Measurements from ENCODE around the gene CCR7. TPM values are rescaled to one million over a fixed set of nuclear protein-coding genes. Genes with fewer than 3 reads are reported as not detected.
A peak's percentile ranks its signal among the peaks of the same experiment; 100 is the strongest.
"Not testable (repeated sequence)": the region's sequence is repeated elsewhere in the genome, so short reads cannot be mapped to it uniquely, and the experiment has no call there.

CCR7 gene
- polyA plus RNA-seq, 2 donors, result 0.16 to 0.54 TPM

- no peak overlapping the region for H3K27ac ChIP-seq (ENCODE audit: low read depth in 2 of 2, low read length in 1 of 2)
- no peaks in the 10 kb centered on the region for H3K27me3 ChIP-seq (ENCODE audit: control insufficient read depth in 1 of 2, insufficient read depth in 2 of 2, low read length in 2 of 2)
- H3K4me1 ChIP-seq (ENCODE audit: control insufficient read depth in 2 of 2, insufficient read depth in 2 of 2, low read length in 1 of 2), result peaks cover 7 to 12% of the 10 kb centered on the region in 2 donors
- no peaks in the 10 kb centered on the region for H3K9me3 ChIP-seq (ENCODE audit: control insufficient read depth in 2 of 2, insufficient read depth in 1 of 2, low read depth in 1 of 2, low read length in 1 of 2)
- H3K36me3 ChIP-seq (ENCODE audit: control insufficient read depth in 2 of 2, insufficient read depth in 2 of 2, low read length in 1 of 2), result no peaks in the 10 kb centered on the region
- H3K4me3 ChIP-seq (ENCODE audit: low read depth in 1 of 2, low read length in 2 of 2), result no peak overlapping the region
- WGBS, 2 donors, result 78 to 86% methylated on average over 3 of the region's 3 CpGs
These were observed 14.2 kb upstream of the CCR7 start for GRCh38 chr17:40579471-40579870.

GRCh38 chr17:40577611-40578065 is 12.4 kb upstream of the CCR7 start:
- Histone ChIP-seq H3K9me3 (ENCODE audit: control insufficient read depth in 2 of 2, insufficient read depth in 1 of 2, low read depth in 1 of 2, low read length in 1 of 2) (no peaks in the 10 kb centered on the region), H3K4me3 (ENCODE audit: low read depth in 1 of 2, low read length in 2 of 2) (no peak overlapping the region)
- 80 to 89% methylated on average over 5 of the region's 5 CpGs for WGBS, 2 donors

DNA sequence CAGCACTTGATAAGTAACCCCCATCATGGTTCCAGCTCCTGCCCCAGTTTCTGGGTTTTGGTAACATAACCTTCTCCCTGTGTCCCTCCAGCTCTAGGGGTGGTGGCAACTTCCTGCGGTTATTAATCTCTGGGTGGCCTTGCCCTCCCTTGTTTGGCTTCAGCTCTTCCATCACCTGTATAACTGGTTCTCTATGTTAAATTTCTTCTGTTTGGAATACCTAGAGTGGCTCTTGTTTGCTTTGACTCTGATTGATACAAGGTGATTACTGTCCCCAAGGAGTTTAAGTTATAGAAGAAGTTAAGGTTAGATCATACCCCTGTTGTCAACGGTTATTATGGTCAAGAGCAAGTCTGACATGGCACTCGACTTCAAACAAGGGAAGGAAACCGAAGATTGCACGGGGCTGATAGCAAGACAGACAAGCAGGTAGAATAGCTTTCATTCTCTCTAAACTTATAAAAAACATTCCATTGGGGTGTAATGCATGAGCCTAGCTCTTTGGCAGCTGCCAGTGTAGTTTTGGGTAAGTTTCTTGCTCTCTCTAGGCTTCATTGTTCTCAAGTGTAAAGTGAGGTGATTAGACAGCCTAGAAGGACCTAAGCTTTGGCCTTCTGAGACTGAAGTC is 11.0 kb upstream of the CCR7 start:
- H3K9me3 ChIP-seq (ENCODE audit: control insufficient read depth in 2 of 2, insufficient read depth in 1 of 2, low read depth in 1 of 2, low read length in 1 of 2), result no peaks in the 10 kb centered on the region
- H3K4me3 ChIP-seq (ENCODE audit: low read depth in 1 of 2, low read length in 2 of 2), result no peak overlapping the region
- no peaks in the 10 kb centered on the region for H3K4me1 ChIP-seq (ENCODE audit: control insufficient read depth in 2 of 2, insufficient read depth in 2 of 2, low read length in 1 of 2)
- WGBS, 2 donors, result 40 to 59% methylated on average over 5 of the region's 5 CpGs
- H3K27ac ChIP-seq (ENCODE audit: low read depth in 2 of 2, low read length in 1 of 2), result peak overlapping the region; percentile 39 to 73
- H3K36me3 ChIP-seq (ENCODE audit: control insufficient read depth in 2 of 2, insufficient read depth in 2 of 2, low read length in 1 of 2), result no peaks in the 10 kb centered on the region
- no peaks in the 10 kb centered on the region for H3K27me3 ChIP-seq (ENCODE audit: control insufficient read depth in 1 of 2, insufficient read depth in 2 of 2, low read length in 2 of 2)

More at GRCh38 chr17:40577611-40578065, 12.4 kb upstream of the CCR7 start:
- Histone ChIP-seq H3K27ac (ENCODE audit: low read depth in 2 of 2, low read length in 1 of 2) (no peak overlapping the region), H3K27me3 (ENCODE audit: control insufficient read depth in 1 of 2, insufficient read depth in 2 of 2, low read length in 2 of 2) (no peaks in the 10 kb centered on the region), H3K4me1 (ENCODE audit: control insufficient read depth in 2 of 2, insufficient read depth in 2 of 2, low read length in 1 of 2) (peaks cover 5 to 10% of the 10 kb centered on the region in 2 donors), H3K36me3 (ENCODE audit: control insufficient read depth in 2 of 2, insufficient read depth in 2 of 2, low read length in 1 of 2) (no peaks in the 10 kb centered on the region)

DNA sequence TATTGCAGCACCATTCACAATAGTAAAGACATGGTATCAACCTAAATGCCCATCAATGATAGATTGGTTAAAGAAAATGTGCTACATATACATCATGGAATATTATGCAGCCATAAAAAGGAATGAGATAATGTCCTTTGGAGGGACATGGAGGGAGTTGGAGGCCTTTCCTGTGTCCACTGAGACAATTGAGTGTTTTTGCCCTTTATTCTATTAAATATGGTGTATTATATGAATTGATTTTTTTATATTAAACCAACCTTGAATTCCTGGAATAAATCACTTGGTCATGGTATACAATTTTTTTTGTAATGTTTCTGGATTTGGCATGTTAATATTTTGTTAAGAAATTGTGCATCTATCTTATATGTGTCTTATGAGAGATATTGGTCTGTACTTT is 9.0 kb upstream of the CCR7 start:
- Histone ChIP-seq H3K9me3 (ENCODE audit: control insufficient read depth in 2 of 2, insufficient read depth in 1 of 2, low read depth in 1 of 2, low read length in 1 of 2) (no peaks in the 10 kb centered on the region), H3K27me3 (ENCODE audit: control insufficient read depth in 1 of 2, insufficient read depth in 2 of 2, low read length in 2 of 2) (no peaks in the 10 kb centered on the region), H3K36me3 (ENCODE audit: control insufficient read depth in 2 of 2, insufficient read depth in 2 of 2, low read length in 1 of 2) (no peaks in the 10 kb centered on the region), H3K27ac (ENCODE audit: low read depth in 2 of 2, low read length in 1 of 2) (no peak overlapping the region), H3K4me3 (ENCODE audit: low read depth in 1 of 2, low read length in 2 of 2) (no peak overlapping the region), H3K4me1 (ENCODE audit: control insufficient read depth in 2 of 2, insufficient read depth in 2 of 2, low read length in 1 of 2) (no peaks in the 10 kb centered on the region)

GRCh38 chr17:40572245-40572993 is 7.1 kb upstream of the CCR7 start:
- not testable (repeated sequence) for H3K27ac ChIP-seq (ENCODE audit: low read depth in 2 of 2, low read length in 1 of 2); H3K4me3 ChIP-seq (ENCODE audit: low read depth in 1 of 2, low read length in 2 of 2); H3K27me3 ChIP-seq (ENCODE audit: control insufficient read depth in 1 of 2, insufficient read depth in 2 of 2, low read length in 2 of 2); H3K36me3 ChIP-seq (ENCODE audit: control insufficient read depth in 2 of 2, insufficient read depth in 2 of 2, low read length in 1 of 2); H3K9me3 ChIP-seq (ENCODE audit: control insufficient read depth in 2 of 2, insufficient read depth in 1 of 2, low read depth in 1 of 2, low read length in 1 of 2); H3K4me1 ChIP-seq (ENCODE audit: control insufficient read depth in 2 of 2, insufficient read depth in 2 of 2, low read length in 1 of 2)
- 75 to 82% methylated on average over 3 of the region's 3 CpGs for WGBS, 2 donors

GRCh38 chr17:40568074-40568836 is 3.0 kb upstream of the CCR7 start:
- Histone ChIP-seq H3K4me3 (ENCODE audit: low read depth in 1 of 2, low read length in 2 of 2) (no peak overlapping the region), H3K4me1 (ENCODE audit: control insufficient read depth in 2 of 2, insufficient read depth in 2 of 2, low read length in 1 of 2) (no peaks in the 10 kb centered on the region), H3K27ac (ENCODE audit: low read depth in 2 of 2, low read length in 1 of 2) (no peak overlapping the region), H3K36me3 (ENCODE audit: control insufficient read depth in 2 of 2, insufficient read depth in 2 of 2, low read length in 1 of 2) (no peaks in the 10 kb centered on the region), H3K9me3 (ENCODE audit: control insufficient read depth in 2 of 2, insufficient read depth in 1 of 2, low read depth in 1 of 2, low read length in 1 of 2) (no peaks in the 10 kb centered on the region), H3K27me3 (ENCODE audit: control insufficient read depth in 1 of 2, insufficient read depth in 2 of 2, low read length in 2 of 2) (no peaks in the 10 kb centered on the region)
- WGBS, 2 donors, result 77 to 79% methylated on average over 7 of the region's 7 CpGs

DNA sequence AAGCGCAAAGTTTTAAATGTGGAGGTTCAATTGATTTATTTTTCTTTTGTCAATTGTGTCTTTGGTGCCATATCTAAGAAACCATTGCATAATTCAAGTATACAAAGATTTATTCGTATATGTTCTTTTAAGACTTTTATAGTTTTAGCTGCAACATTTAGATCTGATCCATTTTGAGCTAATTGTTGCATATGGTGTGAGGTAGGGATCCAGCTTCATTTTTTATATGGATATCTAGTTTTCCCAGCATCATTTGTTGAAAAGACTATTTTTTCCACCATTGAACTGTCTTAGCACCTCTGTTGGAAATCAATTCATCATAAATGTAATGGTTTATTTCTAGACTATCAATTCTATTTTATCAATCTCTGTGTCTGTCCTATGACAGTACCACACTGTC is 2.1 kb upstream of the CCR7 start:
- no peak overlapping the region for H3K27ac ChIP-seq (ENCODE audit: low read depth in 2 of 2, low read length in 1 of 2)
- 93 to 98% methylated on average over 2 of the region's 2 CpGs for WGBS, 2 donors

DNA sequence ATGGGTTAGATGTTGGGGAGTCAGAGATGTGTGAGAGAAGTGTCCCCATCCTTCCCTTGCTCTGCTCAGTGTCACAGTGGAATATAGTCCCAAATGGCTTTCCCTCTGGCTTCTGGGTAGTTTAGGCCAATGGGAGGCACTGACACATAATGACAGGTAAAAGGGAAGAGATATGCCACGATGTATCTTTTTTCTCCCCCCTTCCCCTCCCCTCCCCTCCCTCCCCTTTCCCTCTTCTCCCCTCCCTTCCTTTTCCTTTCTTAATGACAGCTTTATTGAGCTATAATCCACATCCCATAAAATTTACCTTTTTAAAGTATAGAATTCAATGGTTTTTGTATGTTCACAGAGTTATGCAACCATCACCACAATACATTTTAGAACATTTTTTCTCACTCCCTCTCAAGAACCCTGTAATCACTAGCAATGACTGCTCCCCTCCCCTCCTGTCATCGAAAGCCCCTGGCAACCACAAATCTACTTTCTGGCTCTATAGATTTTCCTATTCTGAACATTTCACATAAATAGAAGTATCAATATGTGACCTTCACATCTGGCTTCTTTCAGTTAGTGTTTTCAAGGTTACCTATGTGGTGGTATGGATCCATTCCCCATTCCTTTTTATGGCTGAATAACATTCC is 617 bp upstream of the CCR7 start:
- 36 to 47% methylated on average over 2 of the region's 2 CpGs for WGBS, 2 donors
- Histone ChIP-seq H3K36me3 (ENCODE audit: control insufficient read depth in 2 of 2, insufficient read depth in 2 of 2, low read length in 1 of 2) (no peaks in the 10 kb centered on the region), H3K9me3 (ENCODE audit: control insufficient read depth in 2 of 2, insufficient read depth in 1 of 2, low read depth in 1 of 2, low read length in 1 of 2) (no peaks in the 10 kb centered on the region), H3K4me3 (ENCODE audit: low read depth in 1 of 2, low read length in 2 of 2) (no peak overlapping the region), H3K4me1 (ENCODE audit: control insufficient read depth in 2 of 2, insufficient read depth in 2 of 2, low read length in 1 of 2) (peaks cover 0 to 4% of the 10 kb centered on the region in 2 donors), H3K27ac (ENCODE audit: low read depth in 2 of 2, low read length in 1 of 2) (no peak overlapping the region), H3K27me3 (ENCODE audit: control insufficient read depth in 1 of 2, insufficient read depth in 2 of 2, low read length in 2 of 2) (no peaks in the 10 kb centered on the region)

More for the DNA sequence above, 2.1 kb upstream of the CCR7 start:
- Histone ChIP-seq H3K27me3 (ENCODE audit: control insufficient read depth in 1 of 2, insufficient read depth in 2 of 2, low read length in 2 of 2) (no peaks in the 10 kb centered on the region), H3K4me1 (ENCODE audit: control insufficient read depth in 2 of 2, insufficient read depth in 2 of 2, low read length in 1 of 2) (peaks cover 0 to 4% of the 10 kb centered on the region in 2 donors), H3K4me3 (ENCODE audit: low read depth in 1 of 2, low read length in 2 of 2) (no peak overlapping the region), H3K36me3 (ENCODE audit: control insufficient read depth in 2 of 2, insufficient read depth in 2 of 2, low read length in 1 of 2) (no peaks in the 10 kb centered on the region), H3K9me3 (ENCODE audit: control insufficient read depth in 2 of 2, insufficient read depth in 1 of 2, low read depth in 1 of 2, low read length in 1 of 2) (no peaks in the 10 kb centered on the region)

DNA sequence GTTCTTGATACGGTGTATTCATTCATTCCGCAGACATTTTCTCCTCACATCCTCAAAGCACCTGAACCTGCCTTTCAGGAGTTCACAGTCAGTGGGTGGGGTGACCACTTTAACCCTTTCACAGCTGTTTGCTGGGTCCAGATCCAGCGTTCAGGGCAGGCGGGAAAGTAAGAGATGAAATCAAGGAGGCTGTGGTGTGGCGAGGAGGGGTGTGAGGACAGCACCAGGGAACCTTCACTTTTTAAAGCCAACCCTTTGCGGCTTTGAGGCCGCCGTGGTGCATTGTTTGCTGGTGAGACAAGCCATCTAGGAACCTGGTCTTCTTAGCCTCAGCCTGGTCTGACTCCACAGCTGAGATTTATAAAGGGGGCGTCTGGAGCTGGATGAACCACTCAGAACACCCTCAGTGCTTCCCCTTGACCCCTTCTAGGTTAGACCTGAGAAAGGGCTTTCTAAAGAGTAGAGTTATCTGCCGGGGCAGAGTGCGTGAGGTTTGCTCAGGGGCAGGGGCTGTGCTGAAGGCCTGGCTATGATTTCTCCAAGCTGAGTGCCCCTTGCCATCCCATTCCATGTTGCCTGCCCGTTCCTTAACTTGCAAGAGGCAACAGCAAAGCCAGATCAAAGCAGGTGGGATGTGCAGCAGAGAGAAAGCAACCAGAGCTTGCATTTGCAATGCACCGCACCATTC is 933 bp downstream of the CCR7 start:
- WGBS, 2 donors, result 72 to 84% methylated on average over 13 of the region's 13 CpGs
- Histone ChIP-seq H3K27ac (ENCODE audit: low read depth in 2 of 2, low read length in 1 of 2) (no peak overlapping the region), H3K4me1 (ENCODE audit: control insufficient read depth in 2 of 2, insufficient read depth in 2 of 2, low read length in 1 of 2) (peaks cover 0 to 16% of the 10 kb centered on the region in 2 donors), H3K36me3 (ENCODE audit: control insufficient read depth in 2 of 2, insufficient read depth in 2 of 2, low read length in 1 of 2) (no peaks in the 10 kb centered on the region), H3K9me3 (ENCODE audit: control insufficient read depth in 2 of 2, insufficient read depth in 1 of 2, low read depth in 1 of 2, low read length in 1 of 2) (no peaks in the 10 kb centered on the region), H3K4me3 (ENCODE audit: low read depth in 1 of 2, low read length in 2 of 2) (no peak overlapping the region), H3K27me3 (ENCODE audit: control insufficient read depth in 1 of 2, insufficient read depth in 2 of 2, low read length in 2 of 2) (no peaks in the 10 kb centered on the region)
